ENCODE measurements around the gene WDFY2. TPM values are rescaled to one million over a fixed set of nuclear protein-coding genes. Genes with fewer than 3 reads are reported as not detected.

WDFY2 gene
- total RNA-seq, 1 donor from 2014 or later, result 43.0 TPM

DNA sequence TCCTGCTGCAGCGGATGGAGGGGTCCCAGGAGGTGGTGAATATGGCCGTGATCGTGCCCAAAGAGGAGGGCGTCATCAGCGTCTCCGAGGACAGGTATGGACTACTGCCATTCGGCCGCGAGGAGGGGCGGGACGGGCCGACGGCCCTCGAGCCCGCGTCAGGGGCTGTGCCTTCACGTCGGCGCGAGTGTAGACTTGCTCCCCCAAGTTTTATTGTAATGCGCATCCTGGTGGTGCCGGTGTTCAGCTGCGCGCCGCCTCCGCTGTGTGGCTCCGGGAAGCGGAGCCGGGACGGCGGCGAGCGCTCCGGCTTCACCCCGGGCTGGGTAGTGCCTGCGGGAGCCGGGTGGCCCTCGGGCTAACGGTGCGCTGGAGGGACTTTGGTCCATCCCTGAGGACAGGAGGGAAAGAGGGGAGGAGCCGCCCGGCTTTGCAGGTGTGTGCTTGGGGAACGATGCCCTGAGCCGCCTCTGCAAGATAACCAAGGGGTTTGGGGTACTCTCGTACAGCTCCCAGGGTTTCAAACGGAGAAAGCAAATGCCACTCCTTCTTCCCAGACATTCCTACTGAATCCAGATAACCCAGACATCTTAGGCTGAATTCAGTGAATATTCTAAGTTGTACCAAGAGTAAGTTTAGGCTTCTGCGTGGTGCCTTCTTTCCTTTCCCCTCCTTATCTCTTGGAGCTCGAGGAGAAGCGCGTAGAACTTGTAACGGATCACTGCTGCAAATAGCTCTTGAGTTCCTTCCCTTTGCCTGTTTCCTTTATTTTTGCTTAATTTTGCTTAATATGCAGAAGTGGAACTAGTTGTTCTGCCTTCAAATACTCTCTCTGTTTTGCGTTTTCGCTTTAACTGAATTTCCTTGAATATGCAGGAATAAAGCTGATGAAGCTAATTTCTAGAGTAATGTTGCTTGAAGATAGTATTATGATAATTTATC, 740 bp downstream of the WDFY2 start:
- DNase-seq, result peak; percentile 69

DNA sequence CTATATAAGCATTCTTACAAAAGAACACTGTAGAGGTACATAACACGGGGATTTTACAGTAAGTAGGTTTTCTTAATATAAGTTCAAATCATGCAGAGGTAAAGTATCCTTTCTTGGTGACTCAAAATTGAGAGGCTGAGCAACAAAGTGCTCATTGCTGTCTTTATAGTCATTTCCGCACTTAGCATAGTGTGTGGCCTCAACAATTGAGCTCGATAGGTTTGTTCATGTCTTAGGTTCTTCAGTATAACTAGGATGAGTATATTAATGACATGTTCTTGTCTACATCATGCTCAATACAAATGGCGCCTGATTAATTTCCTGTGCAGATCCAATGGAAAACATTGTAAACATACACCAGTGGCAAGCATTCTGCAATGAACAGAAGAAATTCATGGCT, 1.4 kb downstream of the WDFY2 start:
- DNase-seq, result no peak
- Mint-ChIP-seq H3K36me3 (ENCODE audit: unreplicated experiment) (no peaks in the 10 kb centered on the region), H3K9me3 (ENCODE audit: unreplicated experiment) (peaks cover 9% of the 10 kb centered on the region), H3K27me3 (ENCODE audit: unreplicated experiment) (peaks cover 2% of the 10 kb centered on the region), H3K4me1 (ENCODE audit: low read depth, unreplicated experiment) (peaks cover 24% of the 10 kb centered on the region), H3K27ac (ENCODE audit: unreplicated experiment) (peak overlapping the region; percentile 87), H3K4me3 (ENCODE audit: unreplicated experiment) (peak overlapping the region; percentile 99)
- TF ChIP-seq, protein P1, sequence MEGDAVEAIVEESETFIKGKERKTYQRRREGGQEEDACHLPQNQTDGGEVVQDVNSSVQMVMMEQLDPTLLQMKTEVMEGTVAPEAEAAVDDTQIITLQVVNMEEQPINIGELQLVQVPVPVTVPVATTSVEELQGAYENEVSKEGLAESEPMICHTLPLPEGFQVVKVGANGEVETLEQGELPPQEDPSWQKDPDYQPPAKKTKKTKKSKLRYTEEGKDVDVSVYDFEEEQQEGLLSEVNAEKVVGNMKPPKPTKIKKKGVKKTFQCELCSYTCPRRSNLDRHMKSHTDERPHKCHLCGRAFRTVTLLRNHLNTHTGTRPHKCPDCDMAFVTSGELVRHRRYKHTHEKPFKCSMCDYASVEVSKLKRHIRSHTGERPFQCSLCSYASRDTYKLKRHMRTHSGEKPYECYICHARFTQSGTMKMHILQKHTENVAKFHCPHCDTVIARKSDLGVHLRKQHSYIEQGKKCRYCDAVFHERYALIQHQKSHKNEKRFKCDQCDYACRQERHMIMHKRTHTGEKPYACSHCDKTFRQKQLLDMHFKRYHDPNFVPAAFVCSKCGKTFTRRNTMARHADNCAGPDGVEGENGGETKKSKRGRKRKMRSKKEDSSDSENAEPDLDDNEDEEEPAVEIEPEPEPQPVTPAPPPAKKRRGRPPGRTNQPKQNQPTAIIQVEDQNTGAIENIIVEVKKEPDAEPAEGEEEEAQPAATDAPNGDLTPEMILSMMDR (IDR thresholded peaks at IDR 0.05; ENCODE audit: partially characterized antibody, unreplicated experiment), result no peak

More for the DNA sequence above, 740 bp downstream of the WDFY2 start:
- peaks cover 19% of the 10 kb centered on the region for H3K4me1 Mint-ChIP-seq (ENCODE audit: low read depth, unreplicated experiment)
- H3K27ac Mint-ChIP-seq (ENCODE audit: unreplicated experiment), result peak overlapping the region; percentile 87
- TF ChIP-seq, protein P1 (IDR thresholded peaks at IDR 0.05; ENCODE audit: partially characterized antibody, unreplicated experiment), result no peak
- no peaks in the 10 kb centered on the region for H3K36me3 Mint-ChIP-seq (ENCODE audit: unreplicated experiment)
- H3K9me3 Mint-ChIP-seq (ENCODE audit: unreplicated experiment), result peaks cover 10% of the 10 kb centered on the region
- peaks cover 2% of the 10 kb centered on the region for H3K27me3 Mint-ChIP-seq (ENCODE audit: unreplicated experiment)
- H3K4me3 Mint-ChIP-seq (ENCODE audit: unreplicated experiment), result peak overlapping the region; percentile 99

DNA sequence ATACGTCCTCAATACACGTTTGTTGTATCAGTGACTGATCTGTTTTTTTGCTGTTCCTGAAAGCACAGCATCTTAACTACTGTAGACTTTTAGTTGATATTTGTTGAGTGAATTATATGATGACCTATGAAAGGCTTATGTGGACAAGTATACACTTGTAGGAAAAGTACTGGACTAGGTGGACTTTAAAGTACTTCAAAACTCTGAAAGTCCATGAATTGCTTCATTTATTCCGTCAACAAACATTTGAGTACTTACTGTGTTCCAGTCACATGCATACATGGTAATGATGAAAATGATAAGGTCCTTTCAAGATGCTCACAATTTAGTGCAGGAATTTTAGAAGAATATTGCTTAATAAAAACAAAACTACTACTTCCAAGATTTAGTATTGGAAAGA, 3.1 kb downstream of the WDFY2 start:
- TF ChIP-seq, protein P1 (IDR thresholded peaks at IDR 0.05; ENCODE audit: partially characterized antibody, unreplicated experiment), result no peak
- Mint-ChIP-seq H3K4me3 (ENCODE audit: unreplicated experiment) (peak overlapping the region; percentile 69), H3K4me1 (ENCODE audit: low read depth, unreplicated experiment) (peaks cover 35% of the 10 kb centered on the region), H3K9me3 (ENCODE audit: unreplicated experiment) (peaks cover 9% of the 10 kb centered on the region), H3K27ac (ENCODE audit: unreplicated experiment) (no peak overlapping the region), H3K27me3 (ENCODE audit: unreplicated experiment) (peaks cover 2% of the 10 kb centered on the region), H3K36me3 (ENCODE audit: unreplicated experiment) (no peaks in the 10 kb centered on the region)
- DNase-seq, result no peak

DNA sequence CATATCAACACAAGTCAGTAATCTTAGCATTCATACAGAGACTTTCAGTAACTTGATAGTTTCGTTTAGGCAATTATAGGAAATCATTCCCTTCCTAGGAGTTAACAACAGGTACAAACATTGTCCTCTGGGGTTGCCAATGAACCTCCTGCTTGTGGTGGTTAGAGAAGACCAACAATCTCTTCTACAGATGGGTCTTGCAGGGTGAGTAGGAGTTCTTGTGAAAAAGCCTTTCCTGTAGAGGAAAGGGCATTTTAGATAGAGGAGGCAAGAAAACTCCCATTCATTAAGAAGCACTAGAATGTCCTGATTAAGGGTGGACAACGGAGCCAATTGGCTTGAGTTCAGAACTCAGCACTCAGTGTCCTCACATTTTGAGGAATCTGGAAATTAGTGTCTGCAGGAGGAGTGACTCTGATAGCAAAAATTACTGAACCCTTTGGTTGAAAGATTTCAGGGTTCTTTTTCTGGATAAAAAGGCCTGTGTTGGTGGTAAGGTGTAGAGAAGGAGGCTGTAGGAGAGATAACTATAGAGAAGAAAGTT, 4.2 kb downstream of the WDFY2 start:
- peaks cover 2% of the 10 kb centered on the region for H3K27me3 Mint-ChIP-seq (ENCODE audit: unreplicated experiment)
- H3K9me3 Mint-ChIP-seq (ENCODE audit: unreplicated experiment), result peaks cover 4% of the 10 kb centered on the region
- no peaks in the 10 kb centered on the region for H3K36me3 Mint-ChIP-seq (ENCODE audit: unreplicated experiment)
- H3K4me1 Mint-ChIP-seq (ENCODE audit: low read depth, unreplicated experiment), result peaks cover 31% of the 10 kb centered on the region
- no peak for DNase-seq
- H3K27ac Mint-ChIP-seq (ENCODE audit: unreplicated experiment), result no peak overlapping the region
- peak overlapping the region; percentile 39 for H3K4me3 Mint-ChIP-seq (ENCODE audit: unreplicated experiment)
- TF ChIP-seq, protein P1 (IDR thresholded peaks at IDR 0.05; ENCODE audit: partially characterized antibody, unreplicated experiment), result no peak

DNA sequence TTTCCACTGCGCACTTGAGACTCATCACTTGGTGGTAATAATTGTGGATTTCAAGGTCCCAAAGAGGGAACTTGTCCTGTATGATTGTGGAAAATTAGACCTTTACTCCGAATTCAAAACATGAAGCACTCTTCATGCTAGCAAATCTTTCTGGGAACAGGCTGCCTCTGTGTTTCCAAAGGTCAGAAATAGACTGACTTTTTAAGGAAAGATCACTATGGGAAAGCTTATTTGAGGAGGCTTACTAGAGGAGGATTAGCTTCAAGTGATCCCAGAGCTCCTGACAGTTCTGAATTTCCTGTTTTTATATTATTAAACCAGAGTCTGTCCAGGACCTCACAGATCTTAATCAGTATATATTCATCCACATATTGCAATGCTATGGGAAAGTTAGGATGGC, 5.5 kb downstream of the WDFY2 start:
- Mint-ChIP-seq H3K9me3 (ENCODE audit: unreplicated experiment) (peaks cover 3% of the 10 kb centered on the region), H3K27me3 (ENCODE audit: unreplicated experiment) (peaks cover 2% of the 10 kb centered on the region), H3K4me1 (ENCODE audit: low read depth, unreplicated experiment) (peaks cover 31% of the 10 kb centered on the region), H3K27ac (ENCODE audit: unreplicated experiment) (no peak overlapping the region), H3K36me3 (ENCODE audit: unreplicated experiment) (no peaks in the 10 kb centered on the region), H3K4me3 (ENCODE audit: unreplicated experiment) (no peak overlapping the region)
- DNase-seq, result no peak
- TF ChIP-seq, protein P1 (IDR thresholded peaks at IDR 0.05; ENCODE audit: partially characterized antibody, unreplicated experiment), result no peak

Data from glutamatergic neuron (in vitro differentiated cells).